ENCODE data around the gene GINS1. TPM values are rescaled to one million over a fixed set of nuclear protein-coding genes. Genes with fewer than 3 reads are reported as not detected.

The GINS1 gene
- total RNA-seq, 2 experiments from 2014 or later = 22.8 to 29.9 TPM

GRCh38 chr20:25369971-25370370, 37.5 kb upstream of the GINS1 start:
- no peak overlapping the region for H3K4me2 ChIP-seq (ENCODE audit: low read length)
- BruUV-seq (replicated peaks) = no TSS peak
- no peak overlapping the region for H2AFZ ChIP-seq (ENCODE audit: low read length)
- intact Hi-C loops (cut with micrococcal nuclease; ENCODE audit: unreplicated experiment) = no loop called here
- H3K36me3 ChIP-seq (ENCODE audit: insufficient read depth, low read length) = no peaks in the 10 kb centered on the region
- no peaks in the 10 kb centered on the region for H3K79me2 ChIP-seq (ENCODE audit: insufficient read depth, low read depth, low read length)
- no peak overlapping the region for H3K4me3 ChIP-seq (ENCODE audit: low read depth, low read length, poor library complexity, severe bottlenecking)
- H3K9me2 ChIP-seq (ENCODE audit: insufficient read depth, low read length) = no peaks in the 10 kb centered on the region
- no peaks in the 10 kb centered on the region for H3K9me3 ChIP-seq (ENCODE audit: low read length)
- no peak for DNase-seq (ENCODE audit: low spot score)
- TF ChIP-seq EZH2phosphoT487 (IDR thresholded peaks at IDR 0.05; ENCODE audit: borderline replicate concordance, low read depth, low read length) = no peak
- TF ChIP-seq, protein P1, sequence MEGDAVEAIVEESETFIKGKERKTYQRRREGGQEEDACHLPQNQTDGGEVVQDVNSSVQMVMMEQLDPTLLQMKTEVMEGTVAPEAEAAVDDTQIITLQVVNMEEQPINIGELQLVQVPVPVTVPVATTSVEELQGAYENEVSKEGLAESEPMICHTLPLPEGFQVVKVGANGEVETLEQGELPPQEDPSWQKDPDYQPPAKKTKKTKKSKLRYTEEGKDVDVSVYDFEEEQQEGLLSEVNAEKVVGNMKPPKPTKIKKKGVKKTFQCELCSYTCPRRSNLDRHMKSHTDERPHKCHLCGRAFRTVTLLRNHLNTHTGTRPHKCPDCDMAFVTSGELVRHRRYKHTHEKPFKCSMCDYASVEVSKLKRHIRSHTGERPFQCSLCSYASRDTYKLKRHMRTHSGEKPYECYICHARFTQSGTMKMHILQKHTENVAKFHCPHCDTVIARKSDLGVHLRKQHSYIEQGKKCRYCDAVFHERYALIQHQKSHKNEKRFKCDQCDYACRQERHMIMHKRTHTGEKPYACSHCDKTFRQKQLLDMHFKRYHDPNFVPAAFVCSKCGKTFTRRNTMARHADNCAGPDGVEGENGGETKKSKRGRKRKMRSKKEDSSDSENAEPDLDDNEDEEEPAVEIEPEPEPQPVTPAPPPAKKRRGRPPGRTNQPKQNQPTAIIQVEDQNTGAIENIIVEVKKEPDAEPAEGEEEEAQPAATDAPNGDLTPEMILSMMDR (conservative IDR thresholded peaks at IDR 0.05; ENCODE audit: low read length) = no peak
- H3K27ac ChIP-seq (ENCODE audit: low read depth, low read length, poor library complexity, severe bottlenecking) = no peak overlapping the region
- ChIA-PET POLR2A (interaction anchor here (0.6 kb wide), 3 partner anchors 12 to 24 kb away, joined by 3 to 5 read pairs (median 3); no protein-coding TSS in a partner anchor), CTCF (ENCODE audit: unreplicated experiment) (no interaction called here)
- no peaks in the 10 kb centered on the region for H3K4me1 ChIP-seq (ENCODE audit: insufficient read depth, low read length, poor library complexity, severe bottlenecking)
- no peaks in the 10 kb centered on the region; the same call in 1 of the 2 replicates for H4K20me1 ChIP-seq (ENCODE audit: insufficient read depth, low read length)

DNA sequence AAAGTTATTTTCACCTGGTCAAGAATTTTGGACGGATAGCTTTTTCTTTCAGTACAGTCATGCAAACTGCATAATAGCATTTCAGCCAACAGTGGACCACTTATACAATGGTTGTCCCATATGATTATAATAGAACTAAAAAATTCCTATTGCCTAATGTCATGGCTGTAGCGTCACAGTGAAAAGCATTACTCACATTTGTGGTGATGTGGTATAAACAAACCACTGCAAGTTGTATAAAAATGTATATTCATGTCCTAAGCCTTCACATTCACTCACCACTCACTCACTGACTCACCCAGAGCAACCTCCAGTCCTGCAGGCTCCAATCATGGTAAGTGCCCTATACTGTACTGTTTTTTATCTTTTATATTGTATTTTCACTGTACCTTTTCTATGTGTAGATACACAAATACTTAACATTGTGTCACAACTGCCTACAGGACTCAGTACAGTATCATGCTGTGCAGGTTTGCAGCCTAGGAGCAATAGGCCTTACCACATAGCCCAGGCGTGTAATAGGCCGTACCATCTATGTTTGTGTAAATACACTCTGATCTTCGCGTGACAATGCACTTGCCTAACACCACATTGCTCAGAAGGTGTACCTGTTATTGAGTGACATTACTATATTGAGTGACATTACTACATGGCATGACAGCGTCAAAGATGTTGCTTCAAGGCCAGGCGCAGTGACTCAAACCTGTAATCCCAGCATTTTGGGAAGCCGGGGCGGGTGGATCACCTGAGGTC, 34.7 kb upstream of the GINS1 start:
- no peak overlapping the region for H2AFZ ChIP-seq (ENCODE audit: low read length)
- TF ChIP-seq, protein P1 (conservative IDR thresholded peaks at IDR 0.05; ENCODE audit: low read length) = no peak
- TF ChIP-seq EZH2phosphoT487 (IDR thresholded peaks at IDR 0.05; ENCODE audit: borderline replicate concordance, low read depth, low read length) = no peak
- H3K9me2 ChIP-seq (ENCODE audit: insufficient read depth, low read length) = no peaks in the 10 kb centered on the region
- no peaks in the 10 kb centered on the region for H3K36me3 ChIP-seq (ENCODE audit: insufficient read depth, low read length)
- no TSS peak for BruUV-seq (replicated peaks)
- no peaks in the 10 kb centered on the region for H3K9me3 ChIP-seq (ENCODE audit: low read length)
- intact Hi-C loops (cut with micrococcal nuclease; ENCODE audit: unreplicated experiment) = no loop called here
- H3K79me2 ChIP-seq (ENCODE audit: insufficient read depth, low read depth, low read length) = no peaks in the 10 kb centered on the region
- H3K4me1 ChIP-seq (ENCODE audit: insufficient read depth, low read length, poor library complexity, severe bottlenecking) = no peaks in the 10 kb centered on the region
- DNase-seq (ENCODE audit: low spot score) = no peak
- no peak overlapping the region for H3K4me3 ChIP-seq (ENCODE audit: low read depth, low read length, poor library complexity, severe bottlenecking)
- H4K20me1 ChIP-seq (ENCODE audit: insufficient read depth, low read length) = no peaks in the 10 kb centered on the region
- ChIA-PET CTCF (ENCODE audit: unreplicated experiment) (no interaction called here), POLR2A (no interaction called here)
- no peak overlapping the region for H3K4me2 ChIP-seq (ENCODE audit: low read length)
- no peak overlapping the region for H3K27ac ChIP-seq (ENCODE audit: low read depth, low read length, poor library complexity, severe bottlenecking)

DNA sequence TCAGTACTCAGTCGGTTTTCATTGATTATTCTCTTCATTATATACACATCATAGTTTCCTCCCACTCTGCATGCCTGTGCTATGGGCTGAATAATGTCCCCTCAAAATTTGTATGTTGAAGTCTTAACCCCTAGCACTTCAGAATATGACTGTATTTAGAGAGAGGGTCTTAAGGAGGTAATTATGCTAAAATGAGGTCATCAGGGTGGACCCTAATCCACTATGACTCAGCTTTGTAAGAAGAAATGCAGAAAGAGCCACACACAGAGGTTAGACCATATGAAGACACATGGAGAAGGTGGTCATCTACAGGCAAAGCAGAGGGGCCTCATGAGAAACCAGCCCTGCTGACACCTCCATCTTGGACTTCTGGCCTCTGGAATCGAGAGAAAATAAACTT, 32.6 kb upstream of the GINS1 start:
- intact Hi-C loops (cut with micrococcal nuclease; ENCODE audit: unreplicated experiment) = no loop called here
- no TSS peak for BruUV-seq (replicated peaks)
- POLR2A ChIA-PET = interaction anchor here (0.7 kb wide), 1 partner anchor 56 kb away, joined by 3 read pairs; no protein-coding TSS in a partner anchor

More for the DNA sequence above, 32.6 kb upstream of the GINS1 start:
- Histone ChIP-seq H3K4me2 (ENCODE audit: low read length) (no peak overlapping the region), H3K9me2 (ENCODE audit: insufficient read depth, low read length) (no peaks in the 10 kb centered on the region), H3K4me1 (ENCODE audit: insufficient read depth, low read length, poor library complexity, severe bottlenecking) (no peaks in the 10 kb centered on the region), H4K20me1 (ENCODE audit: insufficient read depth, low read length) (no peaks in the 10 kb centered on the region), H3K9me3 (ENCODE audit: low read length) (no peaks in the 10 kb centered on the region), H3K4me3 (ENCODE audit: low read depth, low read length, poor library complexity, severe bottlenecking) (no peak overlapping the region), H3K27ac (ENCODE audit: low read depth, low read length, poor library complexity, severe bottlenecking) (no peak overlapping the region), H3K79me2 (ENCODE audit: insufficient read depth, low read depth, low read length) (no peaks in the 10 kb centered on the region), H3K36me3 (ENCODE audit: insufficient read depth, low read length) (no peaks in the 10 kb centered on the region), H2AFZ (ENCODE audit: low read length) (no peak overlapping the region)
- no peak for TF ChIP-seq EZH2phosphoT487 (IDR thresholded peaks at IDR 0.05; ENCODE audit: borderline replicate concordance, low read depth, low read length)
- TF ChIP-seq, protein P1 (conservative IDR thresholded peaks at IDR 0.05; ENCODE audit: low read length) = no peak
- CTCF ChIA-PET (ENCODE audit: unreplicated experiment) = no interaction called here
- DNase-seq (ENCODE audit: low spot score) = no peak

Data from OCI-LY7 (cell line).